Omental fat pad (tissue), 4 donors: ENCODE results near the gene SLFN13. TPM values are rescaled to one million over a fixed set of nuclear protein-coding genes. Genes with fewer than 3 reads are reported as not detected.
"Not testable (repeated sequence)": the region's sequence is repeated elsewhere in the genome, so short reads cannot be mapped to it uniquely, and the experiment has no call there.

Experiments used
- ATAC-seq: fragments of 150-250 bp; one replicate; pipeline ENCODE4 v1.9.1; 2016; ENCODE audit warnings: mild to moderate bottlenecking, moderate library complexity; ENCODE audit not compliant: low FRiP score
- DNase-seq: peaks from one replicate; pipeline ENCODE4 v3.0.0-alpha.2; 2019; ENCODE audit warnings: low spot score
- CTCF ChIP-seq, 3 donors: fragments of 450-650 bp; IDR thresholded peaks; one replicate each; pipeline ENCODE4 v1.5.1; 2016 to 2017; ENCODE audit warnings: antibody characterized with exemption in 3 of 3, mild to moderate bottlenecking in 3 of 3, moderate library complexity in 2 of 3
- total RNA-seq, 4 donors: library from RNA; depleted of rRNA; stranded (reverse); fragments of >200 nt; gene quantifications; one replicate each; pipeline ENCODE4 v1.1.0, GENCODE V29; 2016

SLFN13 gene
- total RNA-seq, 4 donors from 2014 or later = 5.9 to 20.3 (median 7.4) TPM

GRCh38 chr17:35460354-35460851 is 11.8 kb upstream of the SLFN13 start:
- no peak for DNase-seq
- no peak for TF ChIP-seq CTCF (IDR thresholded peaks at IDR 0.05)

GRCh38 chr17:35454035-35454434 is 5.5 kb upstream of the SLFN13 start:
- not testable (repeated sequence) for ATAC-seq, DNase-seq

More at GRCh38 chr17:35460354-35460851, 11.8 kb upstream of the SLFN13 start:
- peak; percentile 77 for ATAC-seq

GRCh38 chr17:35453171-35453570 is 4.6 kb upstream of the SLFN13 start:
- TF ChIP-seq CTCF (IDR thresholded peaks at IDR 0.05) = no peak
- ATAC-seq = no peak

GRCh38 chr17:35449371-35449931 is 885 bp upstream of the SLFN13 start:
- no peak for TF ChIP-seq CTCF (IDR thresholded peaks at IDR 0.05)
- ATAC-seq (peak; percentile 70), DNase-seq (no peak)

More at GRCh38 chr17:35453171-35453570, 4.6 kb upstream of the SLFN13 start:
- no peak for DNase-seq

GRCh38 chr17:35448899-35449227 is 297 bp upstream of the SLFN13 start:
- TF ChIP-seq CTCF (IDR thresholded peaks at IDR 0.05) = no peak
- DNase-seq = no peak
- ATAC-seq = no peak

- ATAC-seq = no peak
- no peak for TF ChIP-seq CTCF (IDR thresholded peaks at IDR 0.05)
- DNase-seq = no peak
Observed at GRCh38 chr17:35447499-35447898, 1.1 kb downstream of the SLFN13 start.

- no peak for TF ChIP-seq CTCF (IDR thresholded peaks at IDR 0.05)
- ATAC-seq = no peak
- DNase-seq = no peak
Observed at GRCh38 chr17:35438433-35438832, 10.1 kb downstream of the SLFN13 start.
